Endothelial cell of umbilical vein (primary cell): ENCODE measurements around the gene C4A.
"Not testable (repeated sequence)": the region's sequence is repeated elsewhere in the genome, so short reads cannot be mapped to it uniquely, and the experiment has no call there.

ENCODE experiments used
- CTCF ChIP-seq, 2 donors: IDR thresholded peaks; 1 replicate in 1 of 2; 2 replicates in 1 of 2; pipeline ENCODE4 v1.5.1; 2011; ENCODE audit warnings: low read length in 2 of 2, mild to moderate bottlenecking in 2 of 2, moderate library complexity in 2 of 2, control low read depth in 1 of 2, inconsistent platforms in 1 of 2, low read depth in 1 of 2; ENCODE audit not compliant: insufficient read depth in 1 of 2; ENCODE audit errors: extremely low read depth in 1 of 2
- EZH2 ChIP-seq: IDR thresholded peaks from 2 replicates; pipeline ENCODE4 v1.6.1; 2012; ENCODE audit warnings: borderline replicate concordance, low read depth, mild to moderate bottlenecking, moderate library complexity, low read length, inconsistent platforms; ENCODE audit not compliant: severe bottlenecking
- MAX ChIP-seq: IDR thresholded peaks from 2 replicates; pipeline ENCODE4 v1.6.1; 2011; ENCODE audit not compliant: insufficient read depth, insufficient read length
- POLR2A ChIP-seq: IDR thresholded peaks from 2 replicates; pipeline ENCODE4 v1.6.1; 2012; ENCODE audit warnings: low read depth, mild to moderate bottlenecking, control low read depth, low read length

GRCh38 chr6:31989363-31989762, 7.5 kb downstream of the C4A start:
- not testable (repeated sequence) for TF ChIP-seq CTCF (IDR thresholded peaks at IDR 0.05; ENCODE audit: extremely low read depth in 1 of 2, insufficient read depth in 1 of 2, low read depth in 1 of 2, low read length in 2 of 2); MAX; EZH2; POLR2A
